ENCODE results near the gene MAG. TPM values are rescaled to one million over a fixed set of nuclear protein-coding genes. Genes with fewer than 3 reads are reported as not detected.

The MAG gene
- polyA plus RNA-seq, 3 donors, result not detected

DNA sequence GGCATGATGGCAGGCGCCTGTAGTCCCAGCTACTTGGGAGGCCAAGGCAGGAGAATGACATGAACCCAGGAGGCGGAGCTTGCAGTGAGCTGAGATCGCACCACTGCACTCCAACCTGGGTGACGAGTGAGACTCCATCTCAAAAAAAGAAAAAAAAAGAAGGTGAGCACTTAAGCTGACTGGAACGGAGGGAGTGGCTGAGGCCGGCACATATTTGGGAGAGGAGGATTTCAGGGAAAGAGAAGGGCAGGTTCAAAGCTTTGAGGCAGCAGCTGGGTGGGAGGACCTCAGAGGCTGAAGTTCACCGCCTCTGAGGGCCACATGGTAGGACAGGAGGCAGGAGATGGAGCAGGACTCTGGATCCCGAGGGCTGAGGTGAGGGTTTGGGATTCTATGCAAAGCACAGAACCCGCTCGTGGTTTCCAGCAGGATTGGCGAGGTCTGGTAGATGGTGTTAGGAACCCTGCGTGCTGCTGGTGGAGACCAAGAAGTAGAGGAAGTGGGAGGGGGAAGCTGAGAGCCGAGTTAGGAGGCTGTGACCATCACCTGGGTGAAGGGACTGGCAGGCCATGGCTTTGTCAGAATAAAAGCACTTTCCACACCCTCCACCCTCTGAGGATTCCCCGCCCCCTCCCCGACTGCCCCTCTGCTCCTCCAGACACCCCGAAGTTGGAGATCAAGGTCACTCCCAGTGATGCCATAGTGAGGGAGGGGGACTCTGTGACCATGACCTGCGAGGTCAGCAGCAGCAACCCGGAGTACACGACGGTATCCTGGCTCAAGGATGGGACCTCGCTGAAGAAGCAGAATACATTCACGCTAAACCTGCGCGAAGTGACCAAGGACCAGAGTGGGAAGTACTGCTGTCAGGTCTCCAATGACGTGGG is 45.4 kb downstream of the MAG start:
- Mint-ChIP-seq H3K27me3 (ENCODE audit: low read depth in 3 of 3) (peaks cover 10 to 16% (median 10%) of the 10 kb centered on the region in 3 donors), H3K4me1 (peaks cover 14% of the 10 kb centered on the region), H3K4me3 (peak overlapping the region in 1 of 2 donors; percentile 19), H3K36me3 (peaks cover 0 to 3% of the 10 kb centered on the region in 2 donors), H3K27ac (peak overlapping the region in 3 of 7 donors; percentile 27 to 68 (median 59)), H3K9me3 (peaks cover 0 to 4% (median 0%) of the 10 kb centered on the region in 7 donors)
- H4K20me1 ChIP-seq (ENCODE audit: insufficient read depth, low read length), result no peaks in the 10 kb centered on the region
- no peak for DNase-seq
- TF ChIP-seq, protein P1, sequence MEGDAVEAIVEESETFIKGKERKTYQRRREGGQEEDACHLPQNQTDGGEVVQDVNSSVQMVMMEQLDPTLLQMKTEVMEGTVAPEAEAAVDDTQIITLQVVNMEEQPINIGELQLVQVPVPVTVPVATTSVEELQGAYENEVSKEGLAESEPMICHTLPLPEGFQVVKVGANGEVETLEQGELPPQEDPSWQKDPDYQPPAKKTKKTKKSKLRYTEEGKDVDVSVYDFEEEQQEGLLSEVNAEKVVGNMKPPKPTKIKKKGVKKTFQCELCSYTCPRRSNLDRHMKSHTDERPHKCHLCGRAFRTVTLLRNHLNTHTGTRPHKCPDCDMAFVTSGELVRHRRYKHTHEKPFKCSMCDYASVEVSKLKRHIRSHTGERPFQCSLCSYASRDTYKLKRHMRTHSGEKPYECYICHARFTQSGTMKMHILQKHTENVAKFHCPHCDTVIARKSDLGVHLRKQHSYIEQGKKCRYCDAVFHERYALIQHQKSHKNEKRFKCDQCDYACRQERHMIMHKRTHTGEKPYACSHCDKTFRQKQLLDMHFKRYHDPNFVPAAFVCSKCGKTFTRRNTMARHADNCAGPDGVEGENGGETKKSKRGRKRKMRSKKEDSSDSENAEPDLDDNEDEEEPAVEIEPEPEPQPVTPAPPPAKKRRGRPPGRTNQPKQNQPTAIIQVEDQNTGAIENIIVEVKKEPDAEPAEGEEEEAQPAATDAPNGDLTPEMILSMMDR (IDR thresholded peaks at IDR 0.05), result no peak
- H3K79me2 ChIP-seq (ENCODE audit: insufficient read depth, low read length), result no peaks in the 10 kb centered on the region
- H3K9ac ChIP-seq (ENCODE audit: insufficient read depth, low read length, poor library complexity, severe bottlenecking), result no peak overlapping the region
- H2AFZ ChIP-seq (ENCODE audit: insufficient read depth, low read depth, low read length, poor library complexity, severe bottlenecking), result no peak overlapping the region
- no peaks in the 10 kb centered on the region for H3K9me3 ChIP-seq (replicated peaks in 1 of 2; ENCODE audit: control insufficient read depth in 1 of 2, insufficient read depth in 1 of 2, low read length in 2 of 2)
- H3K4me2 ChIP-seq (replicated peaks; ENCODE audit: extremely low read depth, low read length, poor library complexity, severe bottlenecking), result no peak overlapping the region
- no peaks in the 10 kb centered on the region for H3K27me3 ChIP-seq (ENCODE audit: control insufficient read depth in 2 of 2, insufficient read depth in 2 of 2, low read length in 2 of 2)
- H3K27ac ChIP-seq (ENCODE audit: low read depth in 1 of 2, low read length in 2 of 2), result no peak overlapping the region
- intact Hi-C loops (cut with micrococcal nuclease), result no loop called here
- H3K4me3 ChIP-seq (replicated peaks in 1 of 3; ENCODE audit: low read depth in 2 of 3, low read length in 3 of 3), result no peak overlapping the region
- no peaks in the 10 kb centered on the region for H3K36me3 ChIP-seq (replicated peaks in 1 of 2; ENCODE audit: control insufficient read depth in 1 of 2, insufficient read depth in 2 of 2, low read length in 2 of 2)
- 78% methylated on average over 17 of the region's 25 CpGs for whole genome bisulfite sequencing (ENCODE audit: insufficient coverage)
- H3K4me1 ChIP-seq (ENCODE audit: control insufficient read depth in 1 of 2, insufficient read depth in 2 of 2, low read length in 2 of 2), result peaks cover 5 to 10% of the 10 kb centered on the region in 2 donors

DNA sequence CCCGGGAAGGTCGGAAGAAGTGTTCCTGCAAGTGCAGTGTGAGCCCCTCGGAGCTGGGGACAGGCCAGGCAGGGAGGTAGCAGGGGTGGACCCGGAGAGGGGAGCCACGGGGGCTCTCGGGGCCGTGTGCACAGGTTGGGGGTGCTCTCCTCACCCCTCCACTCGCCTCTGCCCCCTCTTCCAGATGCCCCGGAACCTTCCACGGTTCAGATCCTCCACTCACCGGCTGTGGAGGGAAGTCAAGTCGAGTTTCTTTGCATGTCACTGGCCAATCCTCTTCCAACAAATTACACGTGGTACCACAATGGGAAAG is 46.0 kb downstream of the MAG start:
- no peak overlapping the region for H3K9ac ChIP-seq (ENCODE audit: insufficient read depth, low read length, poor library complexity, severe bottlenecking)
- intact Hi-C loops (cut with micrococcal nuclease), result no loop called here
- peaks cover 5 to 16% (median 12%) of the 10 kb centered on the region in 3 donors for H3K27me3 Mint-ChIP-seq (ENCODE audit: low read depth in 3 of 3)
- no peaks in the 10 kb centered on the region for H3K36me3 ChIP-seq (replicated peaks in 1 of 2; ENCODE audit: control insufficient read depth in 1 of 2, insufficient read depth in 2 of 2, low read length in 2 of 2)
- H3K27ac ChIP-seq (ENCODE audit: low read depth in 1 of 2, low read length in 2 of 2), result no peak overlapping the region
- no peaks in the 10 kb centered on the region for H3K27me3 ChIP-seq (ENCODE audit: control insufficient read depth in 2 of 2, insufficient read depth in 2 of 2, low read length in 2 of 2)
- peaks cover 0 to 3% of the 10 kb centered on the region in 2 donors for H3K36me3 Mint-ChIP-seq
- no peak overlapping the region for H3K4me2 ChIP-seq (replicated peaks; ENCODE audit: extremely low read depth, low read length, poor library complexity, severe bottlenecking)
- no peak overlapping the region for H3K4me3 Mint-ChIP-seq
- H3K79me2 ChIP-seq (ENCODE audit: insufficient read depth, low read length), result no peaks in the 10 kb centered on the region
- H3K4me1 Mint-ChIP-seq, result peaks cover 14% of the 10 kb centered on the region
- H3K9me3 ChIP-seq (replicated peaks in 1 of 2; ENCODE audit: control insufficient read depth in 1 of 2, insufficient read depth in 1 of 2, low read length in 2 of 2), result no peaks in the 10 kb centered on the region
- no peak for DNase-seq
- peaks cover 5 to 10% of the 10 kb centered on the region in 2 donors for H3K4me1 ChIP-seq (ENCODE audit: control insufficient read depth in 1 of 2, insufficient read depth in 2 of 2, low read length in 2 of 2)
- no peak overlapping the region for H3K4me3 ChIP-seq (replicated peaks in 1 of 3; ENCODE audit: low read depth in 2 of 3, low read length in 3 of 3)
- peak overlapping the region in 1 of 7 donors; percentile 68 for H3K27ac Mint-ChIP-seq
- WGBS (ENCODE audit: insufficient coverage), result 94% methylated on average over 4 of the region's 13 CpGs
- H4K20me1 ChIP-seq (ENCODE audit: insufficient read depth, low read length), result no peaks in the 10 kb centered on the region
- peaks cover 0 to 4% (median 0%) of the 10 kb centered on the region in 7 donors for H3K9me3 Mint-ChIP-seq
- no peak overlapping the region for H2AFZ ChIP-seq (ENCODE audit: insufficient read depth, low read depth, low read length, poor library complexity, severe bottlenecking)
- TF ChIP-seq, protein P1 (IDR thresholded peaks at IDR 0.05), result no peak

All from CD14-positive monocyte (primary cell).